Activated CD8-positive, alpha-beta memory T cell treated with anti-CD3 and anti-CD28 coated beads, Interleukin-2, amount 50 U/mL, for 1 hour (primary cell): Measurements from ENCODE around the gene LMO2.
"Not testable (repeated sequence)": the region's sequence is repeated elsewhere in the genome, so short reads cannot be mapped to it uniquely, and the experiment has no call there.

Source experiments
- DNase-seq: peaks from one replicate; pipeline ENCODE4 v3.0.0-alpha.2; 2020; ENCODE audit errors: extremely low read depth

The LMO2 gene

GRCh38 chr11:33891714-33892327 lies at the start of gene LMO2:
LMO2 (minus strand) TSS chr11:33892076; CDS start chr11:33869716, 22,360 bp downstream.
- no peak for DNase-seq

- no peak for DNase-seq
Observed at GRCh38 chr11:33940538-33940815, 48.6 kb upstream of the LMO2 start.

- DNase-seq, result no peak
Observed at GRCh38 chr11:33936725-33937604, 45.1 kb upstream of the LMO2 start.

- no peak for DNase-seq
Observed at GRCh38 chr11:33935461-33936456, 43.9 kb upstream of the LMO2 start.

- DNase-seq, result no peak
Observed at GRCh38 chr11:33935005-33935404, 43.1 kb upstream of the LMO2 start.

- DNase-seq, result no peak
Observed at GRCh38 chr11:33934450-33934849, 42.6 kb upstream of the LMO2 start.

- no peak for DNase-seq
Observed at GRCh38 chr11:33933602-33934001, 41.7 kb upstream of the LMO2 start.

- no peak for DNase-seq
Observed at GRCh38 chr11:33932721-33933120, 40.8 kb upstream of the LMO2 start.

- DNase-seq, result not testable (repeated sequence)
Observed at GRCh38 chr11:33931739-33932366, 40.0 kb upstream of the LMO2 start.

- no peak for DNase-seq
Observed at GRCh38 chr11:33931067-33931466, 39.2 kb upstream of the LMO2 start.

GRCh38 chr11:33930317-33931021 lies 38.6 kb upstream of the LMO2 start:
- DNase-seq, result no peak

GRCh38 chr11:33928564-33928963 lies 36.7 kb upstream of the LMO2 start:
- no peak for DNase-seq

- DNase-seq, result no peak
Observed at GRCh38 chr11:33926671-33927552, 35.0 kb upstream of the LMO2 start.

GRCh38 chr11:33924341-33924740 lies 32.5 kb upstream of the LMO2 start:
- DNase-seq, result no peak

- no peak for DNase-seq
Observed at GRCh38 chr11:33923626-33924025, 31.8 kb upstream of the LMO2 start.

- DNase-seq, result no peak
Observed at GRCh38 chr11:33920838-33921613, 29.1 kb upstream of the LMO2 start.

GRCh38 chr11:33919645-33920044 lies 27.8 kb upstream of the LMO2 start:
- DNase-seq, result no peak

- not testable (repeated sequence) for DNase-seq
Observed at GRCh38 chr11:33917402-33917801, 25.5 kb upstream of the LMO2 start.

GRCh38 chr11:33916736-33917135 lies 24.9 kb upstream of the LMO2 start:
- DNase-seq, result no peak
